Liver (tissue), 9 donors: ENCODE data around the gene ABHD2. TPM values are rescaled to one million over a fixed set of nuclear protein-coding genes. Genes with fewer than 3 reads are reported as not detected.

Source experiments
- DNase-seq: peaks from one replicate; pipeline ENCODE4 v3.0.0-alpha.2; 2017; ENCODE audit warnings: low spot score
- H3K27ac ChIP-seq, 2 donors: one replicate each; pipeline ENCODE4 v1.7.0; 2013; ENCODE audit warnings: inconsistent platforms in 2 of 2, low read length in 2 of 2, control low read depth in 1 of 2, low read depth in 1 of 2, mild to moderate bottlenecking in 1 of 2
- H3K27me3 ChIP-seq, 4 donors: one replicate each; pipeline versions ENCODE4 v1.6.1 to v1.7.0; 2013; ENCODE audit warnings: low read length in 3 of 4, inconsistent platforms in 1 of 4, mild to moderate bottlenecking in 1 of 4, moderate library complexity in 1 of 4; ENCODE audit not compliant: control insufficient read depth in 4 of 4, insufficient read depth in 4 of 4
- H3K36me3 ChIP-seq, 4 donors: one replicate each; pipeline versions ENCODE4 v1.6.1 to v1.7.0; 2013; ENCODE audit warnings: low read length in 3 of 4, mild to moderate bottlenecking in 3 of 4, low read depth in 1 of 4, moderate library complexity in 1 of 4; ENCODE audit not compliant: control insufficient read depth in 4 of 4, insufficient read depth in 3 of 4
- H3K4me1 ChIP-seq, 4 donors: one replicate each; pipeline versions ENCODE4 v1.6.1 to v1.7.0; 2013; ENCODE audit warnings: low read length in 3 of 4, mild to moderate bottlenecking in 3 of 4, moderate library complexity in 1 of 4; ENCODE audit not compliant: control insufficient read depth in 4 of 4, insufficient read depth in 4 of 4
- H3K4me3 ChIP-seq, 3 donors: one replicate each; pipeline versions ENCODE4 v1.6.1 to v1.7.0; 2013; ENCODE audit warnings: low read length in 3 of 3, control low read depth in 1 of 3, low read depth in 1 of 3, mild to moderate bottlenecking in 1 of 3
- H3K9ac ChIP-seq, 2 donors: one replicate each; pipeline ENCODE4 v1.7.0; 2013; ENCODE audit warnings: low read length in 2 of 2, mild to moderate bottlenecking in 2 of 2, moderate library complexity in 2 of 2, control low read depth in 1 of 2, low read depth in 1 of 2
- H3K9me3 ChIP-seq, 4 donors: one replicate each; pipeline versions ENCODE4 v1.6.1 to v1.7.0; 2013; ENCODE audit warnings: low read length in 3 of 4; ENCODE audit not compliant: control insufficient read depth in 4 of 4
- ATF3 ChIP-seq: IDR thresholded peaks from 2 replicates; pipeline ENCODE4 v1.6.1; 2016; ENCODE audit warnings: antibody characterized with exemption
- EGR1 ChIP-seq, 2 donors: IDR thresholded peaks; 2 replicates each; pipeline ENCODE4 v1.6.1; 2016 to 2018; ENCODE audit warnings: antibody characterized with exemption in 2 of 2, low read depth in 2 of 2
- FOXA1 ChIP-seq: IDR thresholded peaks from 2 replicates; pipeline ENCODE4 v1.6.1; 2016; ENCODE audit warnings: antibody characterized with exemption
- FOXA2 ChIP-seq: IDR thresholded peaks from 2 replicates; pipeline ENCODE4 v1.6.1; 2016; ENCODE audit warnings: antibody characterized with exemption
- GABPA ChIP-seq, 2 donors: IDR thresholded peaks in 1 of 2; conservative IDR thresholded peaks in 1 of 2; 2 replicates each; pipeline ENCODE4 v1.6.1; 2016; ENCODE audit warnings: antibody characterized with exemption in 2 of 2, mild to moderate bottlenecking in 1 of 2, moderate library complexity in 1 of 2
- HNF4G ChIP-seq: IDR thresholded peaks from 2 replicates; pipeline ENCODE4 v1.6.1; 2016; ENCODE audit warnings: antibody characterized with exemption
- JUND ChIP-seq, 2 donors: IDR thresholded peaks; 2 replicates each; pipeline ENCODE4 v1.6.1; 2016; ENCODE audit warnings: antibody characterized with exemption in 2 of 2
- NR2F2 ChIP-seq: IDR thresholded peaks from 2 replicates; pipeline ENCODE4 v1.6.1; 2016; ENCODE audit warnings: antibody characterized with exemption
- RAD21 ChIP-seq, 2 donors: IDR thresholded peaks; 2 replicates each; pipeline ENCODE4 v1.6.1; 2016; ENCODE audit warnings: antibody characterized with exemption in 2 of 2, mild to moderate bottlenecking in 2 of 2
- REST ChIP-seq: IDR thresholded peaks from 2 replicates; pipeline ENCODE4 v1.6.1; 2016; ENCODE audit warnings: antibody characterized with exemption, mild to moderate bottlenecking
- RXRA ChIP-seq, 2 donors: IDR thresholded peaks; 2 replicates each; pipeline ENCODE4 v1.6.1; 2017 to 2018; ENCODE audit warnings: antibody characterized with exemption in 2 of 2, mild to moderate bottlenecking in 1 of 2
- SP1 ChIP-seq: IDR thresholded peaks from 2 replicates; pipeline ENCODE4 v1.6.1; 2018; ENCODE audit warnings: antibody characterized with exemption, mild to moderate bottlenecking
- TAF1 ChIP-seq: conservative IDR thresholded peaks from 2 replicates; pipeline ENCODE4 v1.6.1; 2016; ENCODE audit warnings: antibody characterized with exemption, mild to moderate bottlenecking
- YY1 ChIP-seq: IDR thresholded peaks from 2 replicates; pipeline ENCODE4 v1.6.1; 2016; ENCODE audit warnings: antibody characterized with exemption, mild to moderate bottlenecking
- WGBS: extraction: QIAGEN DNeasy Blood & Tissue Kit; methylation state at CpG from one replicate; pipeline ENCODE4 v1.1.7; 2013; 5-methylcytosine and 5-hydroxymethylcytosine counted together
- polyA plus RNA-seq, 2 donors: library from polyadenylated mRNA; stranded (reverse) in 1 of 2; unstranded in 1 of 2; fragments of 200-250 nt in 1 of 2; fragments of >200 nt in 1 of 2; fragmentation: Nextera tagmentation in 1 of 2; extraction: Ambion mirVana in 1 of 2; gene quantifications; one replicate each; pipeline versions ENCODE4 v1.2.1 to v1.2.3, GENCODE V29; 2013 to 2015
- total RNA-seq, 2 donors: library from RNA; depleted of rRNA; stranded (reverse); fragments of >200 nt; gene quantifications; one replicate each; pipeline ENCODE4 v1.2.3, GENCODE V29; 2014
- TF ChIP-seq, protein P1 (sequence below): IDR thresholded peaks from 2 replicates; pipeline ENCODE4 v1.6.1; 2016; ENCODE audit warnings: antibody characterized with exemption
- TF ChIP-seq, protein P2 (sequence below): IDR thresholded peaks from 2 replicates; pipeline ENCODE4 v1.6.1; 2016; ENCODE audit warnings: antibody characterized with exemption
- TF ChIP-seq, protein P3 (sequence below): fragments of 150-350 bp; IDR thresholded peaks from 2 replicates; pipeline ENCODE4 v1.5.1; 2017; ENCODE audit warnings: improper control_type of control experiment, low read depth, low read length; ENCODE audit not compliant: missing input control
- donor health status: healthy.
- donor health status: healthy.
- donor health status: healthy.
- donor health status: healthy.
- donor health status: healthy.

ABHD2 gene
- total and polyA plus RNA-seq, 4 donors, result 34.6 to 663 (median 65.1) TPM

DNA sequence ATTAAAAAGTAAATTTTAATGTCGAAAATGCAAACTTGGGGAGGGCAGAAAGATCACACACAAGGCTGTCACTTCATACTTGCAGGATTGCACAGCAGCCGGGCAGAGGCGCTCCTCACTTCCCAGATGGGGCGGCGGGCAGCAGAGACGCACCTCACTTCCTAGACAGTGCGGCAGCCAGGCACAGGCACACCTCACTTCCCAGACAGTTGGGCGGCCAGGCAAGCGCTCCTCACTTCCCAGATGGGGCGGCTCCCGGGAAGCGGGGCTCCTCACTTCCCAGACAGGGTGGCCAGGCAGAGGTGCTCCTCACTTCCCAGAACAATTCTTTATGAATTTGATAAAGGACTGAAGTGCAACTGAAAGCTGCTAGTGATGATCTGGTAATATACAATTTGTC lies 111.9 kb downstream of the ABHD2 start:
- Histone ChIP-seq H3K4me3 (no peak overlapping the region), H3K27me3 (no peaks in the 10 kb centered on the region), H3K4me1 (no peaks in the 10 kb centered on the region), H3K9ac (no peak overlapping the region), H3K9me3 (no peaks in the 10 kb centered on the region), H3K27ac (no peak overlapping the region), H3K36me3 (peaks cover 10 to 52% (median 36%) of the 10 kb centered on the region in 4 donors)
- TF ChIP-seq HNF4G, result no peak
- TF ChIP-seq, protein P1, sequence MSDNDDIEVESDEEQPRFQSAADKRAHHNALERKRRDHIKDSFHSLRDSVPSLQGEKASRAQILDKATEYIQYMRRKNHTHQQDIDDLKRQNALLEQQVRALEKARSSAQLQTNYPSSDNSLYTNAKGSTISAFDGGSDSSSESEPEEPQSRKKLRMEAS, result no peak
- TF ChIP-seq REST, result no peak
- TF ChIP-seq, protein P2, sequence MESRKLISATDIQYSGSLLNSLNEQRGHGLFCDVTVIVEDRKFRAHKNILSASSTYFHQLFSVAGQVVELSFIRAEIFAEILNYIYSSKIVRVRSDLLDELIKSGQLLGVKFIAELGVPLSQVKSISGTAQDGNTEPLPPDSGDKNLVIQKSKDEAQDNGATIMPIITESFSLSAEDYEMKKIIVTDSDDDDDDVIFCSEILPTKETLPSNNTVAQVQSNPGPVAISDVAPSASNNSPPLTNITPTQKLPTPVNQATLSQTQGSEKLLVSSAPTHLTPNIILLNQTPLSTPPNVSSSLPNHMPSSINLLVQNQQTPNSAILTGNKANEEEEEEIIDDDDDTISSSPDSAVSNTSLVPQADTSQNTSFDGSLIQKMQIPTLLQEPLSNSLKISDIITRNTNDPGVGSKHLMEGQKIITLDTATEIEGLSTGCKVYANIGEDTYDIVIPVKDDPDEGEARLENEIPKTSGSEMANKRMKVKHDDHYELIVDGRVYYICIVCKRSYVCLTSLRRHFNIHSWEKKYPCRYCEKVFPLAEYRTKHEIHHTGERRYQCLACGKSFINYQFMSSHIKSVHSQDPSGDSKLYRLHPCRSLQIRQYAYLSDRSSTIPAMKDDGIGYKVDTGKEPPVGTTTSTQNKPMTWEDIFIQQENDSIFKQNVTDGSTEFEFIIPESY, result no peak
- TF ChIP-seq SP1, result no peak
- no peak for TF ChIP-seq JUND (IDR thresholded peaks at IDR 0.05)
- TF ChIP-seq ATF3, result no peak
- no peak for TF ChIP-seq TAF1
- no peak for TF ChIP-seq FOXA2
- no peak for TF ChIP-seq FOXA1
- no peak for TF ChIP-seq NR2F2
- no peak for TF ChIP-seq RXRA (IDR thresholded peaks at IDR 0.05)
- no peak for TF ChIP-seq EGR1 (IDR thresholded peaks at IDR 0.05; ENCODE audit: low read depth in 2 of 2)
- no peak for DNase-seq
- 95% methylated on average over 12 of the region's 12 CpGs for WGBS

GRCh38 chr15:89201465-89202005 lies 113.3 kb downstream of the ABHD2 start:
- Histone ChIP-seq H3K27ac (no peak overlapping the region), H3K4me1 (no peaks in the 10 kb centered on the region), H3K9ac (no peak overlapping the region), H3K36me3 (peaks cover 5 to 39% (median 25%) of the 10 kb centered on the region in 4 donors), H3K4me3 (no peak overlapping the region), H3K27me3 (no peaks in the 10 kb centered on the region), H3K9me3 (no peaks in the 10 kb centered on the region)
- no peak for DNase-seq
- 81% methylated on average over 20 of the region's 20 CpGs for WGBS
- TF ChIP-seq REST (no peak), NR2F2 (no peak), FOXA2 (no peak), GABPA (IDR thresholded peaks at IDR 0.05 in 1 of 2, conservative IDR thresholded peaks at IDR 0.05 in 1 of 2) (no peak), EGR1 (IDR thresholded peaks at IDR 0.05; ENCODE audit: low read depth in 2 of 2) (no peak), SP1 (no peak), RXRA (IDR thresholded peaks at IDR 0.05) (no peak), FOXA1 (no peak), HNF4G (no peak), RAD21 (IDR thresholded peaks at IDR 0.05) (no peak), TAF1 (no peak), YY1 (no peak)
- TF ChIP-seq, protein P1, result no peak
- TF ChIP-seq, protein P2, result no peak
- TF ChIP-seq, protein P3, sequence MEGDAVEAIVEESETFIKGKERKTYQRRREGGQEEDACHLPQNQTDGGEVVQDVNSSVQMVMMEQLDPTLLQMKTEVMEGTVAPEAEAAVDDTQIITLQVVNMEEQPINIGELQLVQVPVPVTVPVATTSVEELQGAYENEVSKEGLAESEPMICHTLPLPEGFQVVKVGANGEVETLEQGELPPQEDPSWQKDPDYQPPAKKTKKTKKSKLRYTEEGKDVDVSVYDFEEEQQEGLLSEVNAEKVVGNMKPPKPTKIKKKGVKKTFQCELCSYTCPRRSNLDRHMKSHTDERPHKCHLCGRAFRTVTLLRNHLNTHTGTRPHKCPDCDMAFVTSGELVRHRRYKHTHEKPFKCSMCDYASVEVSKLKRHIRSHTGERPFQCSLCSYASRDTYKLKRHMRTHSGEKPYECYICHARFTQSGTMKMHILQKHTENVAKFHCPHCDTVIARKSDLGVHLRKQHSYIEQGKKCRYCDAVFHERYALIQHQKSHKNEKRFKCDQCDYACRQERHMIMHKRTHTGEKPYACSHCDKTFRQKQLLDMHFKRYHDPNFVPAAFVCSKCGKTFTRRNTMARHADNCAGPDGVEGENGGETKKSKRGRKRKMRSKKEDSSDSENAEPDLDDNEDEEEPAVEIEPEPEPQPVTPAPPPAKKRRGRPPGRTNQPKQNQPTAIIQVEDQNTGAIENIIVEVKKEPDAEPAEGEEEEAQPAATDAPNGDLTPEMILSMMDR, result no peak
